ENCODE data around the gene PDE10A. TPM values are rescaled to one million over a fixed set of nuclear protein-coding genes. Genes with fewer than 3 reads are reported as not detected.

Gene PDE10A
- total RNA-seq, 1 experiment from 2014 or later, result 3.1 TPM

DNA sequence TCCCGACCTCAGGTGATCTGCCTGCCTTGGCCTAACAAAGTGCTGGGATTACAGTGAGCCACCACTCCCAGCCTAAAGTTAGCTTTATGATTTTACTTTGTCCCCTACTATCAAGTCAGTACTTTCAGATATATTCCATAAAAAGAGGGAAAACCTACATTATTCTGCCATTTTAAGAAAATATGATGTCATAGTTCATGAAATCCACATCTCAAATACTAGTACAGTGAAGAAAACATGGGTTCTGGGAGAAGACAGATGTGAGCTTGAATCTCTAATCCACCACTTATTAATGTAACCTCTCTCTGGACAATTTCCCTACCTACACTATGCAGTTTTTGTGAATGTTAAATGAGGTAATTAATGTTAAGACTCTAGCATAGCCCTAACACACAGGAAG lies 74.5 kb downstream of the PDE10A start:
- ChIA-PET POLR2A (no interaction called here), CTCF (no interaction called here)
- Mint-ChIP-seq H3K27me3 (ENCODE audit: low read depth) (no peaks in the 10 kb centered on the region), H3K36me3 (peaks cover 18% of the 10 kb centered on the region), H3K4me3 (no peak overlapping the region), H3K27ac (no peak overlapping the region), H3K9me3 (peaks cover 16% of the 10 kb centered on the region), H3K4me1 (peaks cover 7% of the 10 kb centered on the region)
- ATAC-seq (no peak), DNase-seq (ENCODE audit: low spot score) (no peak)
- TF ChIP-seq USF2 (CRISPR knock-in tag; IDR thresholded peaks at IDR 0.05) (no peak), NFATC4 (CRISPR knock-in tag; IDR thresholded peaks at IDR 0.05) (no peak), JAZF1 (CRISPR knock-in tag; IDR thresholded peaks at IDR 0.05) (no peak), JUN (CRISPR knock-in tag; IDR thresholded peaks at IDR 0.05) (no peak), ZNF219 (CRISPR knock-in tag; IDR thresholded peaks at IDR 0.05; ENCODE audit: borderline replicate concordance) (no peak), HMGA2 (CRISPR knock-in tag; IDR thresholded peaks at IDR 0.05) (no peak), OVOL2 (CRISPR knock-in tag; IDR thresholded peaks at IDR 0.05; ENCODE audit: borderline replicate concordance) (no peak), TEAD4 (CRISPR knock-in tag; IDR thresholded peaks at IDR 0.05) (no peak), STAT6 (CRISPR knock-in tag; conservative IDR thresholded peaks at IDR 0.05; ENCODE audit: low read depth) (no peak), ZNF232 (CRISPR knock-in tag; IDR thresholded peaks at IDR 0.05) (no peak), ZNF671 (CRISPR knock-in tag; IDR thresholded peaks at IDR 0.05) (no peak), IRF2 (CRISPR knock-in tag; IDR thresholded peaks at IDR 0.05; ENCODE audit: borderline replicate concordance, low read depth) (no peak), SOX15 (CRISPR knock-in tag; IDR thresholded peaks at IDR 0.05) (no peak), AFF4 (CRISPR knock-in tag; IDR thresholded peaks at IDR 0.05; ENCODE audit: borderline replicate concordance) (no peak), ZNF423 (CRISPR knock-in tag; IDR thresholded peaks at IDR 0.05) (no peak), FOXP1 (CRISPR knock-in tag; IDR thresholded peaks at IDR 0.05; ENCODE audit: borderline replicate concordance) (no peak), ZSCAN18 (CRISPR knock-in tag; IDR thresholded peaks at IDR 0.05) (no peak), NR1H2 (CRISPR knock-in tag; IDR thresholded peaks at IDR 0.05) (no peak)
- TF ChIP-seq, protein P1, sequence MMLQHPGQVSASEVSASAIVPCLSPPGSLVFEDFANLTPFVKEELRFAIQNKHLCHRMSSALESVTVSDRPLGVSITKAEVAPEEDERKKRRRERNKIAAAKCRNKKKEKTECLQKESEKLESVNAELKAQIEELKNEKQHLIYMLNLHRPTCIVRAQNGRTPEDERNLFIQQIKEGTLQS (CRISPR knock-in tag; conservative IDR thresholded peaks at IDR 0.05), result no peak

Measured in WTC11 (cell line).